LNCaP clone FGC (cell line): Measurements from ENCODE around the gene ZNF496.
"Not testable (repeated sequence)": the region's sequence is repeated elsewhere in the genome, so short reads cannot be mapped to it uniquely, and the experiment has no call there.

Experiments
- DNase-seq: peaks from one replicate; pipeline ENCODE4 v3.0.0-alpha.2; 2011; ENCODE audit warnings: low read depth
- H3K4me3 ChIP-seq: 2 replicates; pipeline ENCODE4 v1.5.1; 2011; ENCODE audit warnings: mild to moderate bottlenecking, low read depth, low read length, control low read depth
- CTCF ChIP-seq: IDR thresholded peaks from 2 replicates; pipeline ENCODE4 v1.5.1; 2012; ENCODE audit warnings: mild to moderate bottlenecking; ENCODE audit not compliant: control insufficient read depth, insufficient read depth; ENCODE audit errors: extremely low read depth

ZNF496 gene

GRCh38 chr1:247269133-247269532 lies 62.5 kb downstream of the ZNF496 start:
- TF ChIP-seq CTCF = no peak

GRCh38 chr1:247268390-247269045 lies 63.1 kb downstream of the ZNF496 start:
- no peak for TF ChIP-seq CTCF
- DNase-seq = no peak
- H3K4me3 ChIP-seq = no peak overlapping the region

More at GRCh38 chr1:247269133-247269532, 62.5 kb downstream of the ZNF496 start:
- DNase-seq = no peak
- no peak overlapping the region for H3K4me3 ChIP-seq

GRCh38 chr1:247266053-247266452 lies 65.6 kb downstream of the ZNF496 start:
- TF ChIP-seq CTCF = no peak
- H3K4me3 ChIP-seq = no peak overlapping the region
- DNase-seq = no peak

GRCh38 chr1:247255772-247256171 lies 75.9 kb downstream of the ZNF496 start, which contains the start of gene VN1R5:
VN1R5 (plus strand) TSS chr1:247256072.
- not testable (repeated sequence) for DNase-seq, H3K4me3 ChIP-seq

- TF ChIP-seq CTCF = no peak
- no peak overlapping the region for H3K4me3 ChIP-seq
- no peak for DNase-seq
Measured at GRCh38 chr1:247247568-247247967, 84.1 kb downstream of the ZNF496 start.
